HS-5 (cell line): ENCODE measurements around the gene ARHGAP27.
"Not testable (repeated sequence)": the region's sequence is repeated elsewhere in the genome, so short reads cannot be mapped to it uniquely, and the experiment has no call there.

ENCODE experiments used
- DNase-seq: peaks from one replicate; pipeline ENCODE4 v3.0.0-alpha.2; 2012; ENCODE audit warnings: low read depth

Gene ARHGAP27

DNA sequence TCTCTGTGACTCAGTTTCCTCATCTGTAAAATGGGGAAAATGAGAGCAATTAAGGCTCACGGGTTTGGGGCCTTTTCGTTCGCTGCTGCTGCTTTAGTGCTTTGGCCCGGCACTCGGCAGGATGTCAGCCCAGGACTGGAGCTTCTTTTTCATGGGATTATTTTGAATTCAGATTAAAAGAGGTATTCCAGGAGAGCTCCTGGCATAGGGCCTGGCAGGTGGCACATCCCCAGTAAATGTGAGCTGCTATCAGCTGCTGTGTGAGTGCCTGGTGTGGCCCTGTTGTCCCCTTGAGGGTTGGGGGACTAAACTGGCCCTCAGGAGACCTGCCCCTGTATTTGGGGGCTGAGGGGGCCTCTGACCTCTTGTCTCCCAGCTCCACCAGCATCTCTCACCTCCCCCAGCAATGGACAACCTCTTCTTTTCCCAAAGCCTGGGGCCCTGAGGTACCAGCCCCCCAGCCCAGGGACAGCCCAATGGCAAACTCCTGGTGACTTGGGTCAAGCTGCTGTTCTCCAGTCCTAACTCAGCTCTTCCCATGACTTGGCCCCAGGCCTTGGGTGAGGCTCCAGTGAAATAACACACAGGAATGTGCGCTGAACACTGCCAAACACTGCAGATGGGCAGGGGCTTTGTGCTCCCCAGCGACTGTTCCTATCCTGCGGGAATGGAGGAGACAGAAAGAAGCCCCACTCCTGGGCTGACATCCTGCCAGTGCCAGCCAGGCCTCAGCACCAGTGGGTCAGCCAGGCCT, 14.4 kb upstream of the ARHGAP27 start:
- not testable (repeated sequence) for DNase-seq

DNA sequence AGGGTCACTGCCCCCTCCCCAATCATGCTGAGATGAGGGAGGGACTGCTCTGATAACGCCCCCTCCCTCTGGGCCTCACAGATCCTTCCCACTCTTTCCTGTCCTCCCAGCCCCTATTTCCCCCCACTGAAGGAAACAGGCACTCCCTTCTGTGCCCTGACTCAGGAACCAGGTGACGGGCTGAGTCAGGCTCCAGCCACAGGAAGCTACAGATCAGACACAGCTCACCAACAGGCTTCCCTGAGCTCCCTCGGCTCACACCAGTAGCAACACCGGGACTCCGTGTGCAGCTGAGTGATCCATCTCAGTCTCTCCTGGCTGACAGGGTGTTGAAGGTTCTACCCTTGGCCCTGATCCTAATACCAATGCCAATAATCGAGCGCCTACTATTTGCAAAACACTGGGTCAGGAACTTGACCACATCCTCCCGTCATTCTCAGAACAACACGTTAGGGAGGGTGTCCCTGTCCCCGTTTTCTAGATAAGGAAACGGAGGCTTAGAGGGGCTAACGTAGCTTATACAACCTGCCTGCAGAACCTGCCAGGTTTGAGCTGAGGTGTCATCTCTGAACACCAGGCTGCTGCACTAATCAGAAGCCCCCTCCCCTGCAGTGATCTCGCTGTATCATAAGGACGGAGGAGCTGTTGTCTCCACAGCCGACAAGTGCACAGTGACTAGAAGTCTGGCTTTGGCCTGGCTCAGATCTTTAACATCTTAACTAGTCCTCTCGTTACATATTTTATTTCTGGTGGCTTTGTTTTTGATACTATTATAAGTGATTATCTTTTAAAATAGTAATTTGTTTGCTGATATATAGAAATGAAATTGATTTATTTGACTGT, 13.5 kb upstream of the ARHGAP27 start:
- not testable (repeated sequence) for DNase-seq

DNA sequence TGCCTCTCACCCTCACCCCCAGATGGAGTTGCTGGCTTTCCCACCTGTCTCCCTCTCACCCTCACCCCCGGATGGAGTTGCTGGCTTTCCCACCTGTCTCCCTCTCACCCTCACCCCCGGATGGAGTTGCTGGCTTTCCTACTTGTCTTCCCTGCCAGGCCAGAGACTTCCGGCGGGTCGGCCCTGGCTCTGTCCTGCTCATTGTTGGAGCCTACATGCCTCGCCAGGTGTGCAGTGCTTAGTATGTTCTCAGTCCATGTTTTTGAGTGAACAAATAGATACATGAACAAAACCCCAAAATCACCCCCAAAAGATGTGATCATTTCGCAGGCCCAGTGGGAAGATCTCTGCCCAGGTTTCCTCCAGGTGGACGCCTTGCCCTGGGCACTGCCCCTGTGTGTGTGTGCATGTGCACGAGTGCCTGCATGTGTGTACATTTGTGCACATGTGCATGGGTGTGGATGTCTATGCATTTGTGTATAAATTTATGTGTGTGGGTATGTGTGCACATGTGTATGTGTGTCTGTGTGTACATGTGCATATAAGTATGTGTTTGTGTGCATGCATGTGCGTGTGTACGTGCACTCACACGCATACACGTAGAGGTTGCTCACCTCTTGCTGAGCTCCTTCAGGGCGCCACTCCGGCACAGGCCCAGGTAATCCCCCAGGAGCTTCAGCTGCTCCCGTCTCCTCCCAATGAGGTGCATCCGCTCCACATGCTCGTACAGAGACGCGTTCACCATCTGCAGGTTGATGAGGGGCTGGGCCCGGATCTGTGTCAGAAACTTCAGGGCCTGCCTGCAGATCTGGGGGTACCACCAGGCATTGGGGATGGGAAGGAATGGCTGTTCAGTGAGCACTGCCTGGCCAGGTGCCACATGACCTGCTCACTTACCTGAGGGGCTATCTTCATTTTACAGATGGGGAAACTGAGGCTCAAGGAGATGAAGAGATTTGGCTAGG, 12.5 kb upstream of the ARHGAP27 start:
- DNase-seq: not testable (repeated sequence)

DNA sequence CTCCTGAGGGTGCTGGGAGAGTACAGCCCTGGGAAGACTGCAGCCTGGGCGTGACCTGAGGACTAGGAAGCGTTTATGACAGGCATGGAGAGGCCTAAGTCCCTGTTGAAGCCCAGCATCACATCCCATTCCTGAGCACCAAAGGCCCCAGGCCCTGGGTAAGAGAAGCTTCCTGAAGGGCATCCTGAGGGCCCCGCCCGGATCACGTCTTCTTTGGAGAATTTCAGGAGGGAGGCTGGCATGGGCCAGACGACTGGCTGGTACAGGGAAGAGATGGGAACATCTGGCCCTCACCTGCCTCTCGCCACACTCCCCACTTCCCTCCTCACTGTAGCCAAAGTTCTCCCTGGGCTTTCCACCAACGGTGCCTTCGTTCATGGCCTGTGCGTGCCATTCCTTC, 11.6 kb upstream of the ARHGAP27 start:
- not testable (repeated sequence) for DNase-seq

DNA sequence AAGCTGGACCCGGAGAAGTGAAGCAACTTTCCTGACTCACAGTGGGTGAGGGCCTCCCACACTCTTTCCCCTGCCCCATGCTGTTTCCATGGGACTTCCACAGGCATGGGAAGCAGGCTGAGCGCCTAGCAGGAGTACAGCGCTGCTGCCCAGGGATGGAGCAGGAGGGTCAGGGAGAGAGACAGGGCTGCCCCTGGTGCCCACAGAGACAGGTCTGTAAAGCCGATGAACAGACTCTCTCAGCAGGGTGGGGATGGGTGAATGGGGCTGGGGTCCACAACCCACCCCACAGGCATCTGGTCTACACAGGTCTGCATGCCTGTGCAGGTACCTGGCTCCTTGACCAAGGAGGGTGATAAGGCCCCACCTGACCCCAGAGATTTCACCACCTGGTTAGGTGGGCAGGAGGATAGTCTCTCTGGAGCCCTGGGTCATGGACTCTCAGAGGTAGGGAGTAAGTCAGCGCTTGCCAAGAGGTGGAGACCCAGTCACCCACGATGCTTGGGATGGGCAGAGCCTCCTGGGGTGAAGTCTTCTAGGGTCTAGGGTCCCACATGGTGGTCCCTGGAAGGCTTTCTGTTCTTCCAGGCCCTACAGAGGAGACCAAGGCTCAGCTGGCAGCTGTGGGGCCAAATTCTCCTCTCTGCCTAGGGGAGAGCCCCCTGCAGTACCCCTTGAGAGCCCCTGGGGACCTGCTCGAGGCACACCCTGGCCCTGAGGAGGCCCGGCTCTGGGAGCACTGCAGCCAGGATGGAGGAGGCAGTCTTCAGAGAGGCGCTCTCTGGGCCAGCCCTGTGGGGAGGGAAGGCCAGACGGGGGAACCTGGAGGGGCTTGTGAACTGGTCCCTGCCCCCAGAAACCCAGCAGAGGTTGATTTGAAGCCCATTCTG, 10.9 kb upstream of the ARHGAP27 start:
- not testable (repeated sequence) for DNase-seq

DNA sequence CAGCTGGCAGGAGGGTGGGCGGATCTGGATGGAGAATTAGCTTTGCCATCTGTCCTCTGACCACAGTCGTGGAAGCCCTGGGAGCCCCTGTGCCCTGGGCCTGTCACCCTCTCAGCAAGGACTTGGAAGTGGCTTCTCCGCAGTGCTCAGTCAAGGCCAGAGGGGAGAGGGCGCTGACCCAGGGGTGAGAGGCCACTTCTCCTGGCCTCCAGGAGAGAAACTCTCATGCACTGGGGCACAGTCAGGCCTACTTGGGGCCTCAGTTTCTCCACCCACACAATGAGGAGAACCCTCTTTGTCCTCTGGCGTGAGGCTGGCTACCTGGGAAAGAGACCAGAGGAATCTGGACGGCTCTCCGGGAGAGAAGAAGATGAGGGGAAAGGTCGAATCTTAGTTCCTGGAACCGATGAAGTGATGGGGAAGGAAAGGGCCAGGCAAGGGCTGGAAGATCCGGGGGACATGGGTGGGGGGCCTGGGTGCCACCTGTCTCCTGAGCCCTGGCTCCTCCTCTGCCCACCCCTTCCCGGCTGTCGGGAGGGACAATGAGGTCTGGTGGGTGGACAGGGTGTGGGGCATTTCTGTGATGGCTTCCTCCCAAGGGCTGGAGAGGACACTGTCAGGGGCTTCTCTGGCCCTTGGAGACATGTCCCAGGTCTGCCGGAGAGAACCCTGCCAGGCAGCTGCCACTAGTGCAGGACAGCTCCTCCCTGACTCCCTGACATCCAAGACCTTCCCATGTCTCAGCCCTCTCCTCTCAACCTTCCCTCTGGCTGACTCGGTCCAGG, 9.0 kb upstream of the ARHGAP27 start:
- no peak for DNase-seq

DNA sequence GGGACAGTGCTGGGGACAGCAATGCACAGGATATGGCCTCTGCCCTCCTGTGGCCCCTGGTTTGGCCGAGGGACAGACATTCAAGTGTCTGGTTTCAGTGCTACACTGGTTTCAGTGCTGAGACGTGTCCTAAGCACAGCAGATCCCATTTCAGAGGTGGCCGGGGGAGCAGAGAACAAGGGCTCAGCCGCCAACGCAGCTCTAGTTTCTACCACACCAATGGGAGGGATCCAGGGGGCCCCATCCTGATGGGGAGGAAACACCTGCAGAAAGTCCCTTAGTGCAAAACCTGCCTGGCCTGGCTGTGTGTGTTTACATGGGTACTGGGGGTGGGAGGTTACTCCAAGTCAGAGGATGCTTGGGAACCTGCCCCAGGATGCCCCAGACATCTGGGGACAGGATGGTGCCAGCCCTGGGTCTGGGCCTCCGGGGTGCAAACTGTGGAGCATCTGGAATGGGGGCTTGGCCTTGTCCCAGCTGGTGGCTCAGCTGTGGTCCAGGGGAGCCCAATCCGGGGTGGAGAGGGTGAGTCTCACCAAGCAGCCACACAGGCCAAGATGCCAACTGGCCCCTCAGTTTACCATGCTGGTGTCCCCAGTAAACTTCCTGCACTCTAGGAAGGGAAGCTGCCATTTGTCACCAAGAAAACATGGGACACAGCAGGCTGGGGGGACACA, 8.3 kb upstream of the ARHGAP27 start:
- not testable (repeated sequence) for DNase-seq

DNA sequence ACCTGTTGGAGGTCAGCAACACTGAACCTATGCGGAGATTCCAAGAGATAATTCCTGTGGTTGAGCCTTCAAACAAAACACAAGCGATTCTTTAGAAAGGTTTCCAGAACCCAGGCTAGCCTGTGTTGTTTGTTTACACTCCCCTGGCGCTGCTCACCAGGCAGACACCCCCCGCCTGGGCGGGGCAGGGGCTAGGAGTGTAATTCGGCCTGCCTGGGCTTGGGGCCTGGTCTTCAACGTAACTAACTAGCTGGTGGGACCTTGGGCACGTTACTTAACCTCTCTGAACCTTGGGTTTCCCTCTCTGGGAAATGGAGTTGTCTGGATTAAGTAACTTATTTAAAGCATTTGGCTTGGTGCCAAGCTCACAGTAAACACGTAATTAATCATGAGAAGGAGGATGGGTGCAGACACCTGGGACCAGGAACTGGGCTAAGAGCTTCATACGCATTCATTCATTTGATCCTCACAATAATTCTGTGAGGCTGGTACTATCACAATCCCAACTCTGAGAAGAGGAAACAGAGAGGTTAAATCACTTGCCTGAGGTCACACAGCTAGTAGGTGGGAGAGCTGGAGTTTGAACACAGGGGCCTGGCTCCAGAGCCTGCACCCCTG, 7.6 kb upstream of the ARHGAP27 start:
- no peak for DNase-seq

DNA sequence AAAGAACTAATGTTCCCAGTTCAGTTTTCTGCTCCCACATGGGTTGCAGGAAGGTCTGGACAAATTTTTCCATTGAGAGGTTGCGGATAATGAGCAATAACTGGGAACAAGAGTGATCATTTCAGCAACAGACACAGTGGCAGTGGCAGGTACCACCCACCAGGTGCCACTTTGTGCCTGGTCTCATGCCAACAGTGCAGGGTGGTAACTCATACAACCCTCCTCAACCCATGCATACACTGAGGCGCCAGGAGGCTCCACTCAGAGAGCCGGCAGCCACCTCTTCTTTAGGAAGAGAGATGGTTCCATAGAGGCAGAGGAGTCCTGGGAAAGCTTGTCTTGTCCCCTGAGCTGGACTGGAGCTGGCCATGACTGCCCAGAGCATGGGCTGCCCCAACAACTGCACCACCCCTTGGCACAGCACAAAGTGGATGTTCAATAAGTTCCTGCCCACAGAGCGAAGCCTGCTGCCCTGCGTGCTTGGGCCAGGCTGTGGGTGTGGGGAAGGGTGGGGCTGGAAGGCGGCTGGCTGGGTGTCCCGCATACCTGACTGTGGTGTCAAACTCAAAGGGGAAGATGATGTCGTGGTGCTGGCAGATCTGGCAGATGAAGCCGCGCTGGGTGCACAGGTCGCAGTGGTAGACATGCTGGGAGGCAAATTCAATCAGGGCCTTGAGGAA, 6.4 kb upstream of the ARHGAP27 start:
- no peak for DNase-seq

DNA sequence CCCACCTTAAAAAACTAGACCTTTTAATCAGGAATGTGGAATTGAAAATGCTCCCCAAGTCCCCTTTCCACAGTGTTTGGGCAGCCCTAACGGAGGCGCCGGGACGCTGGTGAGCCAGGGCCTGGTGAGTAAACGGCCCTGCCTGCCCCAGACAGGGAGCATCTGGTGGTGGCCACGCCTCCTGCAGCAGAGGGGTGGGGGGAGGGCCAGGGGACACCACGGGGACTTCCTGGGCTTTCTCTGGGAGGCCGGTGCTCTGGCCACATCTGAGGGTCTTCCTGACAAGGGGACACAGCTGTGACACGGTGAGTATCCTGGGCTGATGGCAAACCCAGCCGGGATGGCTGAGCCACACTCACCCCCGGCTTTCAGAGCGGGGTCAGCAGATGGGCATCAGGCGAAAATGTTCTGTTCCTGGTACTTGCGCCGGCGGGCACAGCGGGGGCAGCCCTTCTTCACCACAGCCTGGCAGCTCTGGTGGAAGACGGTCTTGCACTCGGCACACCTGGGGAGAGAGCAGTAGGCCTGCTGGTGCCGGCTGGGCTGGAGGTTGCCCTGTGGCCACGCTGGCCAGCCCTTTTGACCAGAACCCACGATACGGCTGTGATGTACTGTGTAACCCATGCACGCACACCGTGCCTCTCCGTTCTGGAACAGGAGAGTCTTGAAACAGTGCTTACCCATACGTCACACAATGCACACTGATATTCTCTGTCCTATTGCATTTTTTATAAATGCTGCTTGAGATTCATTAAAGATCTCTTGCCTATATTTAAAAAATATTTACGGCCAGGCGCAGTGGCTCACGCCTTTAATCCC, 5.0 kb upstream of the ARHGAP27 start:
- no peak for DNase-seq

DNA sequence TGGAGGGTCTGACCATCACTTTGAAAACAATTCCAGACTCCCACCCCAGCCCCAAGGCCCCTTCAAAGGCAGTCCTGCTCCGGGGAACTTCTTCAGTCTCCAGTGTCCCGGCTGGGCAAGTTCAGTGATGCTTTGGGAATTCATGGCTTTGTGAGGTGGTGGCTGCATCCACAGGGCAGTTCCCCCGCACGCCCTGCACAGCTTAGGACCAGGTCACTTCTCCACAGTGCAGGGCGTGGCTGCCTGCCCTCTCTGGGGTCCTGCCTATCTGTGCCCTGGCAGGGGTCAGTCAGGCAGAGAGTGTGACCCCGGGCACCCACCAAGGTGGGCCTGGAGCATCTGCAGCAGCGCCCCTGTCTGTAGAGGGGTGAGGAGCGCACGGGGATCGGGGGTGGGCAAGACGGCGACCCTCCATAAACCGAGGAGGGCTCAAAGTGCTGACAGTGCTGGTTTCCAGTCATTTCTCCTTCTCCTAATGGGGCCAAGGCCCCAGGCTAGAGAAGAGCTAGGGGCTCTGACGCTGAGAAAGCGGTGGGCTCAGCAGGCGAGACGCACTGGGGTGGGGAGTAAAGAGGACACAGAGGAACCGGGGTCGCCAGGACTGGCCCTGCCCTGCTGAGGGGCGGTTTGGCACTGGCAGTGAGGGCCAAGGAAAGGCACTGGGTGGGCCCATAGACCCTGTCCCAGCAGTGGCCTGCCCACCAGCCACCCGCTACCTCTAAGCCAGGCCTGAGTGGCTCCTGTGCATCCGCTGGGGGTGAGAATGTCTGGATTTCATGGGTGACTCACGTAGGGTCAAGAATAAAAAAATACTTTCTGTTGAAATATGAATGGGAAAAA, 4.2 kb upstream of the ARHGAP27 start:
- DNase-seq: no peak

DNA sequence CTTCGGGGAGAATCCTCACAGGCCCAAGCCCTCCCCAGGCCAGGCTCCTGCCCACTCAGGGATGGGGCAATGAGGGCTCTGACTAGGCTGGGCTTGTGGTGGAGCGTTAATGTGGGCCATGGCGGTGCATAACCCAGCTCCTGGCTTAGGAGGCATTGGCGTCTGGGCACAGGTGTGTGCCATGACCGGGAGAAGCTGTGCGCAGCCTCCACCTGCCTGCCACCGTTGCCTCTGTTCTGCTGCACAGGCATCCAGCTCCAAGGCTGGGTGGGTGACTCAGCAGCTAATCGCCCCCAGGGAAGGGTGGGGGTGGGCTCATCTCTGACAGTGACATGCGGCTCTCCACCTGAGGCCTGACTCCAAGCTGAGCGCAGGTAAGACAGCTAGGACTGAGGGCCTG, 3.5 kb upstream of the ARHGAP27 start:
- no peak for DNase-seq

DNA sequence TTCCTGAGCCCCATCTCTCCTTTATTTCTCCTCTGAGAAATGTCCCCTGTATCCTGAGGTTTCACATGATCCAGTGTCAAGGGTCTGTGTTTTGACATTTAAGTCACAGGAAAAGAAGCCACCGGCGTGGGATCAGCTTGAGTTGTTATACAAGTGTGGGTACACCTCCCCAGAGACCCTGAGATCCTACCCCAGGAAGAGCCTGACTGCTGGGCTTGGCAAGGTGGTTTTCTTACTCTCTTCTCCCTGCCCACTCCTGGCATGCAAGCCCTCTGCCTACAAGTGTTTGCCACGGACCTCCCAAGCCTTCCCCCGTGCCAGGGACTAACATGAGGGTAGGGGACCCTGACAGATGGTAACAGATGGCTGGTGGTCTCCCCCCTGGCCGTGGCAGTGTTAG, 2.8 kb upstream of the ARHGAP27 start:
- no peak for DNase-seq

DNA sequence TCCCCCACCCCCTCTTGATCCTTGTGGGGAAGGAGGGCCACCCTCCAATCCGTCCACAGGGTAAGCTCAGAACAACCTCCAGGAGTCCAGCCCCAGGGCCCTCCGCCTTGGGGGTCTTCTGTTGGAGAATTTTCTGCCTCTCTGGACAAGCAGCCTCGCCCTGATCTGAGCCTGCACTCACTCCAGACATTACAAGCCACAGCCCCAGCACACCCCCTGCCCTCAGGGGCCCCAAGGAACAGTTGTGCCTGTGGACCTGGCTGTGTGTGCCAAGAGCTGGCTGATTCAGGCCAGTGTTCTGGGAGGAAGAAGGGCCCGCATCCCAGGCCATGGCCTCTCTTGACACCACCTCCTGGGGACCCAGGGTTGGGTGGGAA, 477 bp upstream of the ARHGAP27 start:
- no peak for DNase-seq

DNA sequence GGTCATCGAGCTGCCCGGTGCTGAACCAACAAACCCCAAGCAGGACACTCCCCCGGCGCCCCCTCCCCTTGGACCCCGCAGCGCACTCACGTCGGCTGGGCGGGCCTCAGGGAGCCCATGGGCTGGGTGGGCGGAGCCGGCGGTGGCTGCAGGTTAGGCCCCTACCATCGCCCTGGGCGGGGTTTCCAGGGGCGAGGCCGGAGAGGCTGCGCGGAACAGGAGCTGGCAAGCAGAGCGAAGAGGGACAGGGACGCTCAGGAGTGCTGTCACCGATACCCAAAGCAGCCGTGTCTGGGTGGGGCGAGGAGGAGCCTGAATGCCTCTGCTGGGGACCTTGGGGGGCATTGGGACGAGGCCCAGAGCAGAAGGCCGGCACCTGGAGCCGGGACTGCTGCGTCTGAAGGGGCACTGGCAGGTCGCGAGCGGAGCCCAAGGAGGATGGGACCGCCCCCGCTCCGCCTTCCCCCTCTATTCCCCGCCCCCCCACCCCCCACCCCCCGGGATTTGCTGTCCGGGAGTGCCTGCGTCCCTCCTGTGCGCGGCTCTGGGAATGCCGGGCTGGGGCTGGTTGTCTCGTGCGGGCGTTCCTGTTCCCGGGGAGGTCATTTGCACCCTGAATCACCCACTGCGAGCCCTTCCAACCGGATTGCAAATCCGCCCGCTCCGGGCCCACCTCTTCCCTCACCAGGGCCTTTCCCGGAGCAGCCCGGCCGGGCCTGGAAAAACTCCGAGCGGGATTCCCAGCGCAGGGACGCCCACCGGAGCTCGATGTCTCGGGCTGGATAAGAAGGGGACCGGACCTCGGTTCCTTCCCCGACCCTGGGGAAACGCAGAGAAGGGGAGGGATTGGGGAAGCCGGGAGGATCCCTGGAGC, 902 bp downstream of the ARHGAP27 start:
- no peak for DNase-seq
